CD14-positive monocyte (primary cell): ENCODE results near the gene CDC7. TPM values are rescaled to one million over a fixed set of nuclear protein-coding genes. Genes with fewer than 3 reads are reported as not detected.

Experiments used
- DNase-seq, 3 donors: peaks; one replicate each; pipeline ENCODE4 v3.0.0-alpha.2; 2011 to 2022
- H2AFZ ChIP-seq: 2 replicates; pipeline ENCODE4 v1.6.0; 2012; ENCODE audit warnings: mild to moderate bottlenecking, low read depth, low read length, inconsistent platforms; ENCODE audit not compliant: insufficient read depth, poor library complexity, severe bottlenecking
- H3K27ac ChIP-seq, 2 donors: 1 replicate in 1 of 2; 2 replicates in 1 of 2; pipeline ENCODE4 v1.5.1; 2012 to 2013; ENCODE audit warnings: low read length in 2 of 2, control low read depth in 1 of 2, inconsistent platforms in 1 of 2, low read depth in 1 of 2, mild to moderate bottlenecking in 1 of 2
- H3K27me3 ChIP-seq, 2 donors: one replicate each; pipeline versions ENCODE4 v1.6.0 to v1.6.1; 2011 to 2013; ENCODE audit warnings: low read length in 2 of 2; ENCODE audit not compliant: control insufficient read depth in 2 of 2, insufficient read depth in 2 of 2
- H3K36me3 ChIP-seq, 2 donors: replicated peaks in 1 of 2; 1 replicate in 1 of 2; 2 replicates in 1 of 2; pipeline versions ENCODE4 v1.5.1 to v1.6.1; 2012 to 2013; ENCODE audit warnings: low read length in 2 of 2, control low read depth in 1 of 2, inconsistent platforms in 1 of 2, mild to moderate bottlenecking in 1 of 2; ENCODE audit not compliant: insufficient read depth in 2 of 2, control insufficient read depth in 1 of 2
- H3K4me1 ChIP-seq, 2 donors: 1 replicate in 1 of 2; 2 replicates in 1 of 2; pipeline versions ENCODE4 v1.5.1 to v1.6.1; 2012 to 2013; ENCODE audit warnings: low read length in 2 of 2, control low read depth in 1 of 2, inconsistent platforms in 1 of 2, mild to moderate bottlenecking in 1 of 2, moderate library complexity in 1 of 2; ENCODE audit not compliant: insufficient read depth in 2 of 2, control insufficient read depth in 1 of 2
- H3K4me2 ChIP-seq: replicated peaks from 2 replicates; pipeline ENCODE3; 2012; ENCODE audit warnings: low read length, moderate library complexity, mild to moderate bottlenecking; ENCODE audit not compliant: poor library complexity, severe bottlenecking; ENCODE audit errors: extremely low read depth
- H3K4me3 ChIP-seq, 3 experiments: fragments of 200-600 bp in 1 of 3; sonication (generic) in 1 of 3; replicated peaks in 1 of 3; 1 replicate in 2 of 3; 2 replicates in 1 of 3; pipeline ENCODE4 v1.5.1; 2011 to 2013; ENCODE audit warnings: low read length in 3 of 3, mild to moderate bottlenecking in 3 of 3, control low read depth in 2 of 3, low read depth in 2 of 3, inconsistent platforms in 1 of 3, moderate library complexity in 1 of 3
- H3K79me2 ChIP-seq: 2 replicates; pipeline ENCODE4 v1.6.0; 2012; ENCODE audit warnings: mild to moderate bottlenecking, control low read depth, inconsistent platforms, low read length, moderate library complexity; ENCODE audit not compliant: insufficient read depth
- H3K9ac ChIP-seq: 2 replicates; pipeline ENCODE4 v1.6.0; 2017; ENCODE audit warnings: low read length, mild to moderate bottlenecking; ENCODE audit not compliant: insufficient read depth, poor library complexity, severe bottlenecking
- H3K9me3 ChIP-seq, 2 donors: replicated peaks in 1 of 2; 1 replicate in 1 of 2; 2 replicates in 1 of 2; pipeline versions ENCODE4 v1.5.1 to v1.6.1; 2012 to 2013; ENCODE audit warnings: low read length in 2 of 2, control low read depth in 1 of 2; ENCODE audit not compliant: control insufficient read depth in 1 of 2, insufficient read depth in 1 of 2
- H4K20me1 ChIP-seq: 2 replicates; pipeline ENCODE4 v1.6.0; 2012; ENCODE audit warnings: mild to moderate bottlenecking, low read length, control low read depth, moderate library complexity; ENCODE audit not compliant: insufficient read depth
- H3K27ac Mint-ChIP-seq, 7 donors: one replicate each; pipeline ENCODE4 v1.8.0; 2020; ENCODE audit warnings: mild to moderate bottlenecking in 7 of 7, mixed read lengths in 7 of 7, moderate library complexity in 6 of 7, inconsistent platforms in 2 of 7
- H3K27me3 Mint-ChIP-seq, 3 donors: one replicate each; pipeline ENCODE4 v1.8.0; 2021 to 2022; ENCODE audit warnings: low read depth in 3 of 3, mild to moderate bottlenecking in 3 of 3, mixed read lengths in 3 of 3, moderate library complexity in 3 of 3, inconsistent platforms in 1 of 3
- H3K36me3 Mint-ChIP-seq, 2 donors: one replicate each; pipeline ENCODE4 v1.8.0; 2020; ENCODE audit warnings: mixed read lengths in 2 of 2, inconsistent platforms in 1 of 2, mild to moderate bottlenecking in 1 of 2
- H3K4me1 Mint-ChIP-seq: one replicate; pipeline ENCODE4 v1.8.0; 2020; ENCODE audit warnings: mild to moderate bottlenecking, mixed read lengths
- H3K4me3 Mint-ChIP-seq, 2 donors: one replicate each; pipeline ENCODE4 v1.8.0; 2020; ENCODE audit warnings: mild to moderate bottlenecking in 2 of 2, mixed read lengths in 2 of 2, moderate library complexity in 1 of 2
- H3K9me3 Mint-ChIP-seq, 7 donors: one replicate each; pipeline ENCODE4 v1.8.0; 2020 to 2022; ENCODE audit warnings: mixed read lengths in 7 of 7, mild to moderate bottlenecking in 6 of 7, moderate library complexity in 6 of 7, inconsistent platforms in 2 of 7
- whole genome bisulfite sequencing: methylation state at CpG from one replicate; pipeline ENCODE4 v1.1.5; 2013; ENCODE audit warnings: missing lambda C conversion rate; ENCODE audit not compliant: insufficient coverage; 5-methylcytosine and 5-hydroxymethylcytosine counted together
- intact Hi-C, 2 donors: fragments of 100-400 bp; cut with micrococcal nuclease; formaldehyde crosslinking; loops; one replicate each; pipeline versions ENCODE4 v1.15.0 to v1.15.1; 2023
- polyA plus RNA-seq, 3 donors: library from polyadenylated mRNA; depleted of rRNA in 1 of 3; unstranded in 2 of 3; stranded (reverse) in 1 of 3; fragments of 300-500 nt in 2 of 3; fragments of >200 nt in 1 of 3; fragmentation: Illumina TruSeq in 2 of 3; gene quantifications; 1 replicate in 2 of 3; 2 replicates in 1 of 3; pipeline ENCODE4 v1.2.3, GENCODE V29; 2012 to 2021
- TF ChIP-seq, protein P1 (sequence below): fragments of 200-600 bp; IDR thresholded peaks from one replicate; pipeline ENCODE4 v1.8.0; 2022; ENCODE audit warnings: antibody characterized with exemption, mild to moderate bottlenecking

The CDC7 gene
- polyA plus RNA-seq, 3 donors: 1.5 to 2.3 (median 1.5) TPM

DNA sequence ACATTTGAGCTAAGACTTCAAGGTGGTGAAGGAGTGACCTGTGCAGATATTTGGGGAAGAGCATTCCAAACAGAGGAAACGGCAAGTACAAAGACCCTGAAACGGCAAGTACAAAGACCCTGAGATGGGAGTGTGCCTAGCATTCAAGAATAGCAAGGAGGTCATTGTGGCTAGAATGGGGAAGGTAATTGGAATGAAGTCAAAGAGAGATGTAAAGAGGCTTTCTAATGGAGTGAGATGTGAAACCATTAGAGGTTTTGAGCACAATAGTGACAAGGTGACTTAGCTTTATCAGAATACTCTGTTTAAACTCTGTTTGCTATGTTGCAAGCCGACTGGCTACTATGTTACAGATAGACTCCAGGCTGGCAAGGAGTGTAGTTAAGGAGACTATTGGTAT lies 4.4 kb downstream of the CDC7 start:
- no peak overlapping the region for H3K4me2 ChIP-seq
- DNase-seq: no peak
- no peaks in the 10 kb centered on the region for H3K9me3 ChIP-seq
- H3K27me3 ChIP-seq: no peaks in the 10 kb centered on the region
- H3K4me3 ChIP-seq: no peak overlapping the region
- peaks cover 15 to 36% of the 10 kb centered on the region in 2 donors for H3K4me1 ChIP-seq
- H3K9ac ChIP-seq: no peak overlapping the region
- peaks cover 3 to 15% of the 10 kb centered on the region in 2 donors for H3K36me3 ChIP-seq
- no peaks in the 10 kb centered on the region for H3K27me3 Mint-ChIP-seq
- H3K9me3 Mint-ChIP-seq: no peaks in the 10 kb centered on the region
- H3K36me3 Mint-ChIP-seq: peaks cover 20% of the 10 kb centered on the region in 2 donors
- H3K79me2 ChIP-seq: peaks cover 65% of the 10 kb centered on the region
- no peak overlapping the region for H3K4me3 Mint-ChIP-seq
- no peaks in the 10 kb centered on the region for H4K20me1 ChIP-seq
- peaks cover 29% of the 10 kb centered on the region for H3K4me1 Mint-ChIP-seq
- no peak overlapping the region for H3K27ac ChIP-seq
- no peak overlapping the region for H2AFZ ChIP-seq
- H3K27ac Mint-ChIP-seq: peak overlapping the region in 1 of 7 donors; percentile 12
- intact Hi-C loops: no loop called here
- WGBS: 68% methylated on average over 2 of the region's 3 CpGs
- TF ChIP-seq, protein P1, sequence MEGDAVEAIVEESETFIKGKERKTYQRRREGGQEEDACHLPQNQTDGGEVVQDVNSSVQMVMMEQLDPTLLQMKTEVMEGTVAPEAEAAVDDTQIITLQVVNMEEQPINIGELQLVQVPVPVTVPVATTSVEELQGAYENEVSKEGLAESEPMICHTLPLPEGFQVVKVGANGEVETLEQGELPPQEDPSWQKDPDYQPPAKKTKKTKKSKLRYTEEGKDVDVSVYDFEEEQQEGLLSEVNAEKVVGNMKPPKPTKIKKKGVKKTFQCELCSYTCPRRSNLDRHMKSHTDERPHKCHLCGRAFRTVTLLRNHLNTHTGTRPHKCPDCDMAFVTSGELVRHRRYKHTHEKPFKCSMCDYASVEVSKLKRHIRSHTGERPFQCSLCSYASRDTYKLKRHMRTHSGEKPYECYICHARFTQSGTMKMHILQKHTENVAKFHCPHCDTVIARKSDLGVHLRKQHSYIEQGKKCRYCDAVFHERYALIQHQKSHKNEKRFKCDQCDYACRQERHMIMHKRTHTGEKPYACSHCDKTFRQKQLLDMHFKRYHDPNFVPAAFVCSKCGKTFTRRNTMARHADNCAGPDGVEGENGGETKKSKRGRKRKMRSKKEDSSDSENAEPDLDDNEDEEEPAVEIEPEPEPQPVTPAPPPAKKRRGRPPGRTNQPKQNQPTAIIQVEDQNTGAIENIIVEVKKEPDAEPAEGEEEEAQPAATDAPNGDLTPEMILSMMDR: no peak

DNA sequence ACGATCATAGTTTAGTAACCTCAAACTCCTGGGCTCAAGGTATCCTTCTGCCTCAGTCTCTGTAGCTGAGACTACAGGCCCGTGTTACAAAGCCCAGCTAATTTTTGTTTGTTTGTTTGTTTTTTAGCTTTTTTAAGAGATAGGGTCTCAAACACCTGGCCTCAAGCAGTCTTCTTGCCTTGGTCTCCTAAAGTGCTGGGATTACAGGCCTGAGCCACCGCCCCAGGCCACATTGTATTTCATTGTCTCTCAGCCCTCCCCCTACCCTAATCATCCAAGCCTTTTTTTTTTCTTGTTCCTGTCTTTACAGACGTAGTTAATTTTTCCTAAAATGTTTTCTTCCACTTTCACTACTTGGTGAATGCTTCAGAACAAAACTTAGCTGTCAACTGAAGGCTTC lies 5.4 kb downstream of the CDC7 start:
- H3K4me1 Mint-ChIP-seq: peaks cover 29% of the 10 kb centered on the region
- peaks cover 65% of the 10 kb centered on the region for H3K79me2 ChIP-seq
- no peaks in the 10 kb centered on the region for H3K27me3 ChIP-seq
- H3K4me1 ChIP-seq: peaks cover 11 to 30% of the 10 kb centered on the region in 2 donors
- TF ChIP-seq, protein P1: no peak
- H3K4me3 ChIP-seq: no peak overlapping the region
- H3K4me3 Mint-ChIP-seq: no peak overlapping the region
- H4K20me1 ChIP-seq: no peaks in the 10 kb centered on the region
- H3K27me3 Mint-ChIP-seq: no peaks in the 10 kb centered on the region
- peaks cover 3 to 25% of the 10 kb centered on the region in 2 donors for H3K36me3 ChIP-seq
- intact Hi-C loops: no loop called here
- H3K27ac ChIP-seq: no peak overlapping the region
- H3K9ac ChIP-seq: no peak overlapping the region
- H3K36me3 Mint-ChIP-seq: peaks cover 27 to 28% of the 10 kb centered on the region in 2 donors
- no peak overlapping the region for H2AFZ ChIP-seq
- WGBS: 100% methylated on average over 1 of the region's 4 CpGs
- H3K9me3 Mint-ChIP-seq: no peaks in the 10 kb centered on the region
- peak overlapping the region in 1 of 7 donors; percentile 29 for H3K27ac Mint-ChIP-seq
- H3K4me2 ChIP-seq: no peak overlapping the region
- no peaks in the 10 kb centered on the region for H3K9me3 ChIP-seq
- DNase-seq: no peak
